HG03354 (cell line): Measurements from ENCODE around the gene TBC1D10A.
A peak's percentile ranks its signal among the peaks of the same experiment; 100 is the strongest.
"Not testable (repeated sequence)": the region's sequence is repeated elsewhere in the genome, so short reads cannot be mapped to it uniquely, and the experiment has no call there.

ENCODE experiments used
- ATAC-seq: cut with Tn5 transposase; IDR thresholded peaks from one replicate; pipeline ENCODE4 v1.9.1; 2021; ENCODE audit warnings: mild to moderate bottlenecking; ENCODE audit not compliant: unreplicated experiment, poor library complexity, severe bottlenecking

Gene TBC1D10A

GRCh38 chr22:30348809-30349208, 22.1 kb upstream of the TBC1D10A start:
- no peak for ATAC-seq

- no peak for ATAC-seq
Measured at GRCh38 chr22:30348404-30348803, 21.7 kb upstream of the TBC1D10A start.

- ATAC-seq: no peak
Measured at GRCh38 chr22:30347255-30347892, 20.6 kb upstream of the TBC1D10A start.

- ATAC-seq: no peak
Measured at GRCh38 chr22:30344447-30345200, 17.9 kb upstream of the TBC1D10A start.

GRCh38 chr22:30340911-30341685, 14.4 kb upstream of the TBC1D10A start:
- ATAC-seq: no peak

DNA sequence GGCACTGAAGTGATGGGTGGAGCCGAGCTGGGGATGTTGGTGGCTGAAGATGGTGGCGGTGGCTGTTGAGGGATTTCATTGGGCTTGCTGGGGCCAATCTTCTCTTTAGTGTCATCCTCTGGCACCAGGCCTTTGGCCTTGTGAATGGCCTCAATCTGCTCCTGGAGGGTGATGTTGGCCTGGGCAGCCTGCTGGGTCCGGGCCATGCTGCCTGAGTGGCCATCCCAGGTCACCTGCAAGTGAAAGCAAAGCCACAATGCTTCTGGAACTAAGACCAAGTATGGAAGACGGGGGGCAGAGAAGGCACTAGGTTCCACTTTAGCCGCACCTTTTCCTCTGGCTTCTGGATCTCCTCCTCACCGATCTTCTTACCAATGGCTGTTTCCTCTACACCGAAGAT, 12.1 kb upstream of the TBC1D10A start:
- ATAC-seq: no peak

GRCh38 chr22:30338341-30338740, 11.6 kb upstream of the TBC1D10A start:
- not testable (repeated sequence) for ATAC-seq

DNA sequence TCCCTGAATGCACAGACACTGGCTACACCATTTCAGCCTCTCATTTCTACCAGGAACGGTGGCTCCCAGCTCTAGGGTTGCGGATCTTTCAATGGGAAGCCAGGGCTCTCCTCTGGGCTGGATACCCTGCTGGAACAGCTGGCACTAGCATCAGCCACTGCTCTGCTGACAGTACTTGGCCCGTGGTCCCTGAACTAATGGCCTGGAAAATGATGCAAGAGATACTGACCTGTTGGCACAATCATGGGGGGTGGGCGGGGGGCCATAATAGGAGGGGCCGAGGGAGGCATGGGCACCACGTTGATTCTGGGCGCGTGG, 10.7 kb upstream of the TBC1D10A start:
- ATAC-seq: no peak

GRCh38 chr22:30336752-30337460, 10.2 kb upstream of the TBC1D10A start:
- no peak for ATAC-seq

DNA sequence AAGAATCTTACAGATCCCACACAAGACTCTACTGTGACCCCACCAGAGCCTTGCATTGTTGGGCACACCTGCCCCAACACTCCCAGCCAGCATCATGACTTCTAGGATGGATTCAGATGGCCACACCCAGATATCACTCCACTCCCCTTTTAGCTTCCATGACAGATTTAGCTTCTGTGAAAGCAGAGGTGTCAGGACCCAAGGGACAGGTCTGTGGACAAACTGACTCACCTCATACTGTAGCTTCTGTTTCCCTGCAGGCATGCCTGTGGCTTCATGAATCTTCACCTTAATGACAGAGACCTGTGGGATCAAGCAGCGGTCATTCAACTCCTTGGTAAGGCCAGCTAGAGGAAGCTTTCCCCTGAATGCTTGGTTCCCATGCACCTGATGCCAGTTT, 8.5 kb upstream of the TBC1D10A start:
- ATAC-seq: no peak

DNA sequence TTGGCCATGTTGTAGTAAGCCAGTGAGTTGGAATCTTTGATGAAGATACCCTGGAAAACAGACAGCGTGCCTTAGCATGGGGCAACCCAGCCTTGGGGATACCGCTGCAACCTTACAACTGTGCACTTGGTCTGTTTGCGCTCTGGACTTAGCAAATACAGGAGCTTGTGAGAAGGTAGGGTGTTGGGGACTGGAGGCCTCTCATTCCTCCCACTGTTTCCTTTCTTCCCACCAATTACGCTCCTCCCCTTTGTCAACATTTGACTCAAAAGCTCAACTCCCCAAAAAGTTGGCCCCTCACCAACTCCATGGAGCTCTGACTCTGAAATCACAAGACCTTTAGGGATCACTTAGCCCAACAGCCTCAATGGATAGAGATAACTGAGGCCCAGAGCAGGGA, 7.9 kb upstream of the TBC1D10A start:
- ATAC-seq: no peak

DNA sequence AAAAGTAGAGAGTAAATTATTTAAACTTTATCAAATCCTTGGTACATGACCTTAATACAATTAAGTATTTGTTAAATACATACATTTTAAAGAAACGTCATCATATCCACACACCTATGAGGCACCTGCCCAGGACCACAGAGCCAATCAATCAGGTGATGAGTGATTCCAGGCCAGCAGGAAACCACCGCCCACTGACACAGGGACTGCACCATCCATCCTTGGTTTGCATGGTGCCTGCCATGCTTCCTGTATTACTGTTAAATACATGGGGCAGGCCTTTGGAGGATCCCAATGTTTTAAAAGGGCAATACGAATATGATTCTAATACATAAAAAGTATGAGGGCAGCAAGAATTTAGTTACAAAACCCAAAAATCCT, 7.0 kb upstream of the TBC1D10A start:
- no peak for ATAC-seq

DNA sequence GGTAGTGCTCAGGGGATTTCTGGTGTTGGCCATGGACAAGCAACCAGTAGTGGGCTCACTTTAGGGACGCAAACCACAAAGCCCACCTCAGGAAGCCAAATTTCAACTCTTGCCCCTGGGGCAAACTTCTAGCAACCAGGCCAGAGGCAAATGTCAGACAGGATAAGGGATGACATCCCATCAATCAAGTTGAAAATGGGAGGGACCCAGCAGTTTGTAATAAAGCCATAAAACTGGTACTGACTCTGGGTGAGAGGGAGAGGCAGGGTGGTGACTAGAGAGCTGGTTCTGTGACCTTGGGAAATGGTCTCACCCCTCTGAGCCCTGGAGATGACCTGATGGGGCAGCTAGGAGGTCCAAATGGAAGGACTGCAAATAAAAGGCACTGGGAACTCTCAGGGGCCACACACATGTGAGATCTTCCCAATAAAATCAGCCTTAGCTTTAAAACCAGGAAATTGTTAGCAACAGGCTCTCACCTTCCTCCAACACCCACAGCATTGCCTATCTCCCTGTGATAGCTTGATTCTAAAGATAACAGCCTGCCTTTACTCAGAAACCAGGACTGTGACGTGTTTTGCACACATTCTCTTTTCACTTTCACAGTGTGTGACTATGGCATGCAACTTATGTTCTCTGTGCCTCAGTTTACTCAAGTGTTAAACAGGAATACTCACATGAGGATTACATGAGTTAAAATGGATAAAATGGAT, 6.4 kb upstream of the TBC1D10A start:
- ATAC-seq: no peak

DNA sequence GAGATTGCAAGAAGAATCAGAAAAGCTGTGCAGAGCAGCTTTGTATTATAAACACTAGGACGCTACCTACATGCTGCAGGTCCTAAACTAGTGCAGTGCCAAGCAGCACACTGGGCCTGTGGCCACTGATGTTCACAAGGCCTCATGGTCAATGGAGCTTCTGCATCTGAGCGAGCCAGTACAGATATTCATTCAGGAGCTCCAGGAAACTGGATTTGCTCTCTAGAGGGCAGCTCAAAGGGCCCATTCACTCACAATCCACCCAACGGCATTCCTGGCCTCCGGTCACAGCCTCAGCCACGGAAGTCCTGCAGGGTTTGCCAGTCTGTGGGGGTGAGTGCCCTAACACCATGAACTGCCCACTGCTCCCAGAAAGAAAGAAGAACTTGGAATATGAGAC, 5.8 kb upstream of the TBC1D10A start:
- ATAC-seq: no peak

DNA sequence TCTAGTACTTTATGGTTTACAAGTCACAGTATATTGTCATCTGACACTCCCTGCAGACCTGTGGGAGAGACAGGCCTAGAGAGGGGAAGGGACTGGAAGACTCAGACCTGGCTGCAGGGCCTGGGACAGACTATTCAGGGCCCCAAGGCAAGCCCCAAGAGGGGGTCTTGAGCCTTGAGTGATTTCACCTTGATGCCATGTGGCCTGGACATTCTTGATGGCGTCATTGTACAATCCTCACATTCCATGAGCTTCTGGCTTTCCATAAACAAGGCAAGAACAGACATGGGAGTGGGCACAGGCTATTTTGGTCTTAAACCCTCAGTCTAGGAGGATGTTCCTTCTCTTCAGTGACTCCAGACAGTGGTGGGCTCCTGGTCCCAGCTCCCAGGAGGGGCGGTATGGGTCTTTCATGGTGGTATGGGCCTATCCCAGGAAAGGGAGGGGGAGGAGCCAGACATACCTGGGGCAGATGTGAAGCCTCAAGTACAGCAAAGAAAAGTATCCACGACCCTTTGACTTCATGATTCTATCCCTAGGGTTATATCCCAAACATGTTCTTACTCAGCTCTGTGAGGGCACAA, 1.8 kb upstream of the TBC1D10A start:
- ATAC-seq: no peak

DNA sequence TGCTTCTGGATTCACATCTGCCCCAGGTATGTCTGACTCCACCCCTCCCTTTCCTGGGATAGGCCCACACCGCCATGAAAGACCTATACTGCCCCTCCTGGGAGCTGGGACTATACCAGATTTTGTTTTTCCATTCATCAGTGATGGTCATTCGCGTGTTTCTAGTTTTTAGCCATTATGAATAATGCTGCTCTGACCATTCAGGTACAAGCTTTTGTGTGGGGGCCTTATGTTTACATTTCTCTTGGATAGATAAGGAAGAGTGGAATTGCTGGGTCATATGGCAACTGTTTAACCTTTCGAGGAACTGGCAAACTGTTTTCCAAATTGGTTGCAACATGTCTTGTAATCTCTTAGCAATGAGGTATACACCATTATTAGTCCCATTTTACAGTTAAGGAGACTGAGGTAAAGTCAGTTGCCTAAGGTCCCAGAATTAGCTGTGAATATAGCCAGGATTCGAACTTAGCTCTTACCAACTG, 1.2 kb upstream of the TBC1D10A start:
- no peak for ATAC-seq

GRCh38 chr22:30326255-30326705, 461 bp downstream of the TBC1D10A start:
- peak; percentile 26 for ATAC-seq

GRCh38 chr22:30325724-30326254, 952 bp downstream of the TBC1D10A start:
- ATAC-seq: no peak
